Naive thymus-derived CD4-positive, alpha-beta T cell (primary cell): ENCODE measurements around the gene TSHZ2. TPM values are rescaled to one million over a fixed set of nuclear protein-coding genes. Genes with fewer than 3 reads are reported as not detected.
"Not testable (repeated sequence)": the region's sequence is repeated elsewhere in the genome, so short reads cannot be mapped to it uniquely, and the experiment has no call there.

Source experiments
- ATAC-seq: fragments of 150-1000 bp; cut with Tn5 transposase; 2 replicates; pipeline ENCODE4 v1.10.0; 2021; ENCODE audit warnings: mild to moderate bottlenecking, moderate library complexity
- CTCF ChIA-PET: fragments of 350-600 bp; sonication (Branson Sonifier 250); formaldehyde crosslinking; loops from one replicate; lab custom pipeline; 2021; ENCODE audit warnings: antibody characterized with exemption; lab: Charles Lee
- POLR2A ChIA-PET: fragments of 350-600 bp; sonication (Branson Sonifier 250); formaldehyde crosslinking; loops from one replicate; lab custom pipeline; 2021; ENCODE audit warnings: antibody characterized with exemption, inconsistent platforms; lab: Charles Lee
- DNase-seq, 9 donors: peaks; one replicate each; pipeline versions ENCODE4 v3.0.0 to v3.0.0-alpha.2; 2020 to 2022; ENCODE audit warnings: mixed read lengths in 1 of 9
- H3K27ac ChIP-seq: one replicate; pipeline ENCODE4 v1.7.0; 2013; ENCODE audit warnings: mild to moderate bottlenecking, low read depth, low read length, moderate library complexity
- H3K27me3 ChIP-seq, 2 donors: one replicate each; pipeline ENCODE4 v1.7.0; 2013; ENCODE audit warnings: low read length in 2 of 2, mild to moderate bottlenecking in 2 of 2, moderate library complexity in 2 of 2; ENCODE audit not compliant: control insufficient read depth in 2 of 2, insufficient read depth in 2 of 2
- H3K36me3 ChIP-seq, 3 experiments: 1 replicate in 2 of 3; 2 replicates in 1 of 3; pipeline ENCODE4 v1.7.0; 2013; ENCODE audit warnings: low read length in 3 of 3, mild to moderate bottlenecking in 3 of 3, moderate library complexity in 1 of 3; ENCODE audit not compliant: insufficient read depth in 3 of 3, control insufficient read depth in 2 of 3
- H3K4me1 ChIP-seq, 2 donors: one replicate each; pipeline ENCODE4 v1.7.0; 2013; ENCODE audit warnings: low read length in 2 of 2, mild to moderate bottlenecking in 2 of 2, moderate library complexity in 1 of 2; ENCODE audit not compliant: control insufficient read depth in 2 of 2, insufficient read depth in 2 of 2
- H3K4me3 ChIP-seq: 2 replicates; pipeline ENCODE4 v1.7.0; 2013; ENCODE audit warnings: mild to moderate bottlenecking, low read length
- H3K9me3 ChIP-seq, 3 experiments: 1 replicate in 2 of 3; 2 replicates in 1 of 3; pipeline ENCODE4 v1.7.0; 2013; ENCODE audit warnings: low read length in 3 of 3; ENCODE audit not compliant: control insufficient read depth in 2 of 3
- H3K27ac Mint-ChIP-seq, 9 donors: one replicate each; pipeline ENCODE4 v1.8.0; 2020 to 2022; ENCODE audit warnings: mixed read lengths in 9 of 9, mild to moderate bottlenecking in 8 of 9, moderate library complexity in 5 of 9, inconsistent platforms in 2 of 9
- H3K27me3 Mint-ChIP-seq, 5 donors: one replicate each; pipeline ENCODE4 v1.8.0; 2021 to 2022; ENCODE audit warnings: mixed read lengths in 5 of 5, mild to moderate bottlenecking in 1 of 5
- H3K36me3 Mint-ChIP-seq, 5 donors: one replicate each; pipeline ENCODE4 v1.8.0; 2020 to 2022; ENCODE audit warnings: mixed read lengths in 5 of 5, mild to moderate bottlenecking in 3 of 5, inconsistent platforms in 1 of 5
- H3K4me1 Mint-ChIP-seq, 7 donors: one replicate each; pipeline ENCODE4 v1.8.0; 2020 to 2022; ENCODE audit warnings: mixed read lengths in 7 of 7, mild to moderate bottlenecking in 3 of 7, inconsistent platforms in 1 of 7
- H3K4me3 Mint-ChIP-seq, 10 donors: one replicate each; pipeline ENCODE4 v1.8.0; 2020 to 2022; ENCODE audit warnings: mild to moderate bottlenecking in 10 of 10, mixed read lengths in 10 of 10, moderate library complexity in 6 of 10, inconsistent platforms in 2 of 10
- H3K9me3 Mint-ChIP-seq, 11 donors: one replicate each; pipeline ENCODE4 v1.8.0; 2020 to 2022; ENCODE audit warnings: mixed read lengths in 11 of 11, mild to moderate bottlenecking in 4 of 11, inconsistent platforms in 1 of 11, moderate library complexity in 1 of 11
- intact Hi-C, 2 donors: fragments of 100-400 bp; cut with micrococcal nuclease; formaldehyde crosslinking; loops; one replicate each; pipeline ENCODE4 v1.15.1; 2023
- polyA plus RNA-seq, 2 donors: library from polyadenylated mRNA; unstranded; fragments of 300-500 nt; fragmentation: Illumina TruSeq; gene quantifications; one replicate each; pipeline ENCODE4 v1.2.3, GENCODE V29; 2021
- total RNA-seq, 6 experiments: library from RNA in 5 of 6; stranded (reverse) in 5 of 6; gene quantifications; 1 replicate in 5 of 6; 2 replicates in 1 of 6; pipeline ENCODE4 v1.2.3 and lab custom pipeline; 2021 to 2026

Gene TSHZ2
- total and polyA plus RNA-seq, 7 experiments from 2014 or later: 6.0 to 84.5 (median 42.5) TPM

DNA sequence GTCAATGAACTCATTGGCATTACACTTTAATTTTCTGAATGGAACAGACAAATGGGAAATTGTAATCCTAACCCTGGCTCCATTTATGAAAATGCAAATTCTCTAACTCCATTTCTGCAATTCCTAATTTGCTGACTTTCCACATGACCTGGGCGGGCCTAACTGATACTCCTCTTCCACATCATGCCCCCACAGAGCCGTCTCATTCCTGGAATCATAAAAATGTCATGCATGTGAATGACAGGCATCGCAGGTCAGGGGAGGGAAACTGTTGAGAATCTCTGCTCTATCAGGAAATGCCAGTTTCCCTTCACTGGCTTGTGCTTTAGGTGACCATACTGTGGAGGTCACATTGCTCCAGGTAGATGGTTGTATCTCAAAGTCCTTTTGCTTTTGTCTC lies 456.4 kb downstream of the TSHZ2 start:
- CTCF ChIA-PET: interaction anchor here (0.6 kb wide), 1 partner anchor 1123 kb away, joined by 3 read pairs; no protein-coding TSS in a partner anchor
- Histone ChIP-seq H3K9me3 (no peaks in the 10 kb centered on the region), H3K27me3 (no peaks in the 10 kb centered on the region), H3K36me3 (no peaks in the 10 kb centered on the region), H3K27ac (no peak overlapping the region), H3K4me1 (no peaks in the 10 kb centered on the region), H3K4me3 (no peak overlapping the region)
- H3K27ac Mint-ChIP-seq: no peak overlapping the region
- H3K4me1 Mint-ChIP-seq: peaks cover 0 to 11% (median 0%) of the 10 kb centered on the region in 7 donors
- intact Hi-C loops: no loop called here
- H3K4me3 Mint-ChIP-seq: no peak overlapping the region
- POLR2A ChIA-PET: no interaction called here
- H3K9me3 Mint-ChIP-seq: peaks cover 0 to 5% (median 0%) of the 10 kb centered on the region in 11 donors
- no peak for DNase-seq
- ATAC-seq: no peak
- peaks cover 11 to 42% (median 19%) of the 10 kb centered on the region in 5 donors for H3K36me3 Mint-ChIP-seq
- H3K27me3 Mint-ChIP-seq: no peaks in the 10 kb centered on the region

DNA sequence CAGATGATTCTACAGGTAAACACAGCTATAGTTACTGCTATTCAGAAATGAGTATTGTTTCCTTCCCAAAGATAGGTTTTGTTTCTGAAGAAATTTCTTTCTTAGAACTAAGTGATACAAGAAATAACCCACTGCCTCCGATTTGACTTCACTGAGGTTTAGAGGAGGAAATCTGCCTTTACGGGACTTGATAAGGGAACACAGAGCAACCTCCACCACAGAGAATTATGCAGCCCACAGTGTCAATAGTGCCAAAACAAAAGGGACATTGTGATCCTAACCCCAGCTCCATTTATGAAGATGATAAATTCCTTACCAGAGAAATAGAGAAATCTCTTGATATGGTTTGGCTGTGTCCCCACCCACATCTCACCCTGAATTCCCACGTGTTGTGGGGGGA lies 456.8 kb downstream of the TSHZ2 start:
- Histone ChIP-seq H3K27me3 (no peaks in the 10 kb centered on the region), H3K27ac (no peak overlapping the region), H3K4me1 (no peaks in the 10 kb centered on the region), H3K9me3 (no peaks in the 10 kb centered on the region), H3K36me3 (no peaks in the 10 kb centered on the region), H3K4me3 (no peak overlapping the region)
- peaks cover 0 to 11% (median 0%) of the 10 kb centered on the region in 7 donors for H3K4me1 Mint-ChIP-seq
- H3K9me3 Mint-ChIP-seq: peaks cover 0 to 5% (median 0%) of the 10 kb centered on the region in 11 donors
- intact Hi-C loops: no loop called here
- no peak overlapping the region for H3K4me3 Mint-ChIP-seq
- ATAC-seq: no peak
- H3K27me3 Mint-ChIP-seq: no peaks in the 10 kb centered on the region
- peaks cover 11 to 43% (median 18%) of the 10 kb centered on the region in 5 donors for H3K36me3 Mint-ChIP-seq
- CTCF ChIA-PET: interaction anchor here (0.6 kb wide), 1 partner anchor 1123 kb away, joined by 3 read pairs; no protein-coding TSS in a partner anchor
- DNase-seq: no peak
- H3K27ac Mint-ChIP-seq: no peak overlapping the region
- POLR2A ChIA-PET: no interaction called here

DNA sequence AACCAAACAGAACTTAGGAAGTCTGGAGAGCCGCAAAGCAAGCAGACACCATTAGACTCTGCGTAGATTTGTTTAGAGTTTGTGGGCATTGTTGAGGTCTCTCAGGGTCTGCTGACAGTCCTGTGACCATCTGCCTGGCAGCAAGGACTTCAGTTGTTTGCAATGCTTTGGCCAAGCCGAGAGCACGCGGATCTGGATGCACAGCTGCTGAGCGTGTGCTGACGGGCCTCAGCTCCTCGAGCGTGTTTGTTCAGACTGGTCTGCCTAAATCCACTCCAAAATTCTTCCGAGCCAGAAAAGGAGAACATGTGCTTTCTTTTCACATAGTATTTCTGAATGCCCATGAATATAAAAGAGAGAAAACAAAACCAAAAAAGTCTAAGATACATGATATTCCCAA lies 462.5 kb downstream of the TSHZ2 start:
- intact Hi-C loops: no loop called here
- no peak overlapping the region for H3K4me3 Mint-ChIP-seq
- DNase-seq: no peak
- POLR2A ChIA-PET: no interaction called here
- peaks cover 0 to 2% (median 0%) of the 10 kb centered on the region in 7 donors for H3K4me1 Mint-ChIP-seq
- CTCF ChIA-PET: no interaction called here
- Histone ChIP-seq H3K27me3 (no peaks in the 10 kb centered on the region), H3K36me3 (no peaks in the 10 kb centered on the region), H3K9me3 (no peaks in the 10 kb centered on the region), H3K27ac (no peak overlapping the region), H3K4me1 (no peaks in the 10 kb centered on the region), H3K4me3 (no peak overlapping the region)
- H3K27me3 Mint-ChIP-seq: no peaks in the 10 kb centered on the region
- no peak for ATAC-seq
- H3K36me3 Mint-ChIP-seq: peaks cover 10 to 51% (median 28%) of the 10 kb centered on the region in 5 donors
- peaks cover 0 to 7% (median 2%) of the 10 kb centered on the region in 11 donors for H3K9me3 Mint-ChIP-seq
- H3K27ac Mint-ChIP-seq: no peak overlapping the region

DNA sequence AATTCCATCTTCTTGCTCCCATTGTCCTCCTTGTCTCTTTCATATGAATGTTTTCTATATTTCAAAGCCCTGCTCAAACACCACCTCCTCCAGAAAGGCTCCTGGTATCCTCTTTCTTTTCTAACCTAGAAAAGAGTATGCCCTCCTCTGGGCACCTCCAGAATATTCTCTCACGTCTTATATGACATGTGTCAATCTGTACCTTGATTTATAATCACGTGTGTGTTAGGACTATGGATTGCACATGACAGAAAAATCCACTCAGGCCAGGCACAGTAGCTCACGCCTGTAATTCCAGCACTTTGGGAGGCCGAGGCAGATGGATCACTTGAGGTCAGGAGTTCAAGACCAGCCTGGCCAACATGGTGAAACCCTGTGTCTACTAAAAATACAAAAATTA lies 464.8 kb downstream of the TSHZ2 start:
- H3K4me3 Mint-ChIP-seq: not testable (repeated sequence)

DNA sequence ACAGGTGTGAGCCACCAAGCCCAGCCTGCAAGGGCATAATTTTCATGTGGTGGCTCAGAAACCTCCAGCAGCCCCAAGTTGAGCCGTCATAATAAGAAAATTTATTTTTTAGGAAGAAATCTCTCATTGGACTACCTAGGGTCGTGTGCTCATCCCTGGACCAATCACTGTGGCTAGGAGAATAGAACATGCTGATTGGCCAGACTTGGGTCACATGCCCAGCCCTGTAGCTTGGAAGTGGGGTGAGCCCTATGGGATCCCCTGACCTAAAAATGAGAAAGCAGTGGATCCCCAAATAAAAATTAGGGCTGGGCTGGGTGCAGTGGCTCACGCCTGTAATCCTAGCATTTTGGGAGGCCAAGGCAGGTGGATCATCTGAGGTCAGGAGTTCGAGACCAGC lies 466.2 kb downstream of the TSHZ2 start:
- POLR2A ChIA-PET: no interaction called here
- no peaks in the 10 kb centered on the region for H3K27me3 ChIP-seq
- ATAC-seq: no peak
- H3K4me1 Mint-ChIP-seq: peaks cover 0 to 4% (median 0%) of the 10 kb centered on the region in 7 donors
- H3K9me3 Mint-ChIP-seq: peaks cover 0 to 9% (median 2%) of the 10 kb centered on the region in 11 donors
- H3K4me3 Mint-ChIP-seq: no peak overlapping the region
- no peaks in the 10 kb centered on the region for H3K27me3 Mint-ChIP-seq
- no peak for DNase-seq
- H3K27ac ChIP-seq: no peak overlapping the region
- intact Hi-C loops: no loop called here
- H3K4me1 ChIP-seq: no peaks in the 10 kb centered on the region
- peaks cover 0 to 3% (median 0%) of the 10 kb centered on the region in 3 experiments for H3K36me3 ChIP-seq
- H3K27ac Mint-ChIP-seq: no peak overlapping the region
- CTCF ChIA-PET: no interaction called here
- peaks cover 10 to 60% (median 34%) of the 10 kb centered on the region in 5 donors for H3K36me3 Mint-ChIP-seq
- no peak overlapping the region for H3K4me3 ChIP-seq
- no peaks in the 10 kb centered on the region for H3K9me3 ChIP-seq

More for the DNA sequence above, 464.8 kb downstream of the TSHZ2 start:
- H3K4me1 Mint-ChIP-seq, CTCF ChIA-PET, H3K9me3 Mint-ChIP-seq, H3K4me1 ChIP-seq, intact Hi-C loops, ATAC-seq, H3K9me3 ChIP-seq, POLR2A ChIA-PET, DNase-seq, H3K4me3 ChIP-seq, H3K36me3 ChIP-seq, H3K27ac Mint-ChIP-seq, H3K27me3 Mint-ChIP-seq, H3K27me3 ChIP-seq, H3K27ac ChIP-seq: not testable (repeated sequence)
- peaks cover 11 to 49% (median 35%) of the 10 kb centered on the region in 5 donors for H3K36me3 Mint-ChIP-seq

DNA sequence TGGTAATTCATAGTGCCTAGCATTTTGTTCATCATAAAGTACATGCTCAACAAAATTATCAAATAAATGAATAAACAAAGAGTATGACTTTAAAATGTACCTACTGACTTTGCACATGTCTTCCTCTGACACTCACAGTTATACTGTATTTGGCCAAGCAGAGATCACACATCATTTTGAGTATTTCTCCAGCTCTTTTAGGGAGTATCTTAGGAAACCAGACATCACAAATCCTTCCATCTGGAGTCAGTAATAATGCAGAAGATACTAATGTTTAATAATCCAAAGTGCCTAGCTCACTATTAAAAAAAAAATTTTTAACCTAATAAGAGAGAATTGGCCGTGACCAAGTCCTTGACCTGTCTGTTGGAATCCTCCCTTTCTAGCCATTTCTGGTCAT lies 466.9 kb downstream of the TSHZ2 start:
- H3K4me1 ChIP-seq: no peaks in the 10 kb centered on the region
- no peaks in the 10 kb centered on the region for H3K27me3 ChIP-seq
- no peak for DNase-seq
- H3K4me1 Mint-ChIP-seq: peaks cover 0 to 4% (median 0%) of the 10 kb centered on the region in 7 donors
- H3K36me3 ChIP-seq: peaks cover 0 to 3% (median 0%) of the 10 kb centered on the region in 3 experiments
- H3K27ac Mint-ChIP-seq: no peak overlapping the region
- no peak overlapping the region for H3K4me3 ChIP-seq
- ATAC-seq: no peak
- POLR2A ChIA-PET: no interaction called here
- peaks cover 14 to 65% (median 33%) of the 10 kb centered on the region in 5 donors for H3K36me3 Mint-ChIP-seq
- CTCF ChIA-PET: no interaction called here
- H3K27ac ChIP-seq: no peak overlapping the region
- H3K9me3 Mint-ChIP-seq: peaks cover 0 to 9% (median 2%) of the 10 kb centered on the region in 11 donors
- intact Hi-C loops: no loop called here
- no peaks in the 10 kb centered on the region for H3K9me3 ChIP-seq
- H3K27me3 Mint-ChIP-seq: no peaks in the 10 kb centered on the region
- H3K4me3 Mint-ChIP-seq: no peak overlapping the region

DNA sequence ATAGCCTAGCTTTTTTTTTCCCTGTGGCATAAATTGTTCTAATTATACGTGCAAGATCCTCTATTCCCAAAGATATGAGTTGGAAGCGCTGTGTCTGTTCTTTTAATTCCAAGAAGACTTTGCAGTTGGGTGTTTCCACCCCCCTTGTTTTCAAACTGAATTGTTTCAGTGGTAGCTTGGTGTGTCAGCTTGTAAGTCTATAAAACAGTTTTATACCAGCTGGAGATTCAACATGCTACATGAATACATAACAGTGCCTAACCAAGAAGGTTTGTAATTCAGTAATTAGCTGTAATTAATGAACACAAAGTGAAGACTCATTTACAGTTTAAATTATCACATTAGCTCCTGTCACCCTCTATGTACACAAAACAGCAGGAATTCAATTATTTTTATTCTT lies 467.5 kb downstream of the TSHZ2 start:
- H3K27me3 ChIP-seq: no peaks in the 10 kb centered on the region
- Mint-ChIP-seq H3K36me3 (peaks cover 15 to 63% (median 33%) of the 10 kb centered on the region in 5 donors), H3K27me3 (no peaks in the 10 kb centered on the region), H3K9me3 (peaks cover 0 to 9% (median 2%) of the 10 kb centered on the region in 11 donors), H3K4me3 (no peak overlapping the region), H3K27ac (no peak overlapping the region), H3K4me1 (peaks cover 0 to 4% (median 0%) of the 10 kb centered on the region in 7 donors)
- ChIA-PET CTCF (no interaction called here), POLR2A (no interaction called here)
- DNase-seq (no peak), ATAC-seq (no peak)
- no peak overlapping the region for H3K4me3 ChIP-seq
- H3K27ac ChIP-seq: no peak overlapping the region
- intact Hi-C loops: no loop called here
- no peaks in the 10 kb centered on the region for H3K4me1 ChIP-seq
- no peaks in the 10 kb centered on the region for H3K9me3 ChIP-seq
- peaks cover 0 to 3% (median 0%) of the 10 kb centered on the region in 3 experiments for H3K36me3 ChIP-seq
